GM10248 (cell line): Measurements from ENCODE around the gene COX6B2.

Source experiments
- CTCF ChIA-PET: fragments of 300-600 bp; sonication (Branson Sonifier 250); formaldehyde crosslinking; extraction: SDS; loops from one replicate; lab custom pipeline; 2021; ENCODE audit warnings: antibody characterized with exemption; lab: Yijun Ruan, JAX
- POLR2A ChIA-PET: fragments of 350-650 bp; sonication (Branson Sonifier 250); formaldehyde crosslinking; extraction: SDS; loops from one replicate; lab custom pipeline; 2020; ENCODE audit warnings: antibody characterized with exemption; lab: Yijun Ruan, JAX
- DNase-seq: peaks from one replicate; pipeline ENCODE4 v3.0.0; 2012; ENCODE audit errors: extremely low spot score
- CTCF ChIP-seq: IDR thresholded peaks from 2 replicates; pipeline ENCODE4 v1.5.1; 2012; ENCODE audit warnings: mild to moderate bottlenecking, low read depth; ENCODE audit errors: extremely low read depth, missing control alignments, control extremely low read depth

COX6B2 gene

GRCh38 chr19:55353803-55354697, 469 bp downstream of the COX6B2 start:
- no peak for TF ChIP-seq CTCF
- POLR2A ChIA-PET: no interaction called here
- DNase-seq: peak; percentile 86
- CTCF ChIA-PET: no interaction called here

GRCh38 chr19:55353356-55353802, 1.1 kb downstream of the COX6B2 start:
- no peak for DNase-seq
- POLR2A ChIA-PET: no interaction called here

GRCh38 chr19:55352549-55353145, 1.9 kb downstream of the COX6B2 start:
- ChIA-PET CTCF (no interaction called here), POLR2A (no interaction called here)
- DNase-seq: no peak
- TF ChIP-seq CTCF: no peak

More at GRCh38 chr19:55353356-55353802, 1.1 kb downstream of the COX6B2 start:
- CTCF ChIA-PET: no interaction called here
- TF ChIP-seq CTCF: no peak

- ChIA-PET POLR2A (no interaction called here), CTCF (no interaction called here)
Measured at GRCh38 chr19:55352040-55352439, 2.5 kb downstream of the COX6B2 start.

GRCh38 chr19:55350620-55351315, 3.8 kb downstream of the COX6B2 start:
- CTCF ChIA-PET: interaction anchor here (1.0 to 1.2 kb wide), 3 partner anchors 14 to 50 kb away, joined by 3 read pairs; no protein-coding TSS in a partner anchor
- POLR2A ChIA-PET: interaction anchor here (1.0 kb wide), 1 partner anchor 11 kb away, joined by 3 read pairs; the partner anchor contains the start of gene KMT5C
- DNase-seq: no peak
- no peak for TF ChIP-seq CTCF

More at GRCh38 chr19:55352040-55352439, 2.5 kb downstream of the COX6B2 start:
- no peak for TF ChIP-seq CTCF
- DNase-seq: no peak
